CD4-positive, alpha-beta T cell treated with Interleukin-15 for 1 hour (primary cell): ENCODE data around the gene PLEKHM2.

Experiments used
- DNase-seq: peaks from one replicate; pipeline ENCODE4 v3.0.0-alpha.2; 2020

Gene PLEKHM2

GRCh38 chr1:15740924-15741850 is 57.1 kb downstream of the PLEKHM2 start:
- DNase-seq = peak; percentile 63

- no peak for DNase-seq
Observed at GRCh38 chr1:15742339-15742801, 58.2 kb downstream of the PLEKHM2 start, which contains the start of gene TMEM82. TSS of gene TMEM82 (plus strand) at chr1:15742499. CDS start at chr1:15742560, 61 bp downstream.

DNA sequence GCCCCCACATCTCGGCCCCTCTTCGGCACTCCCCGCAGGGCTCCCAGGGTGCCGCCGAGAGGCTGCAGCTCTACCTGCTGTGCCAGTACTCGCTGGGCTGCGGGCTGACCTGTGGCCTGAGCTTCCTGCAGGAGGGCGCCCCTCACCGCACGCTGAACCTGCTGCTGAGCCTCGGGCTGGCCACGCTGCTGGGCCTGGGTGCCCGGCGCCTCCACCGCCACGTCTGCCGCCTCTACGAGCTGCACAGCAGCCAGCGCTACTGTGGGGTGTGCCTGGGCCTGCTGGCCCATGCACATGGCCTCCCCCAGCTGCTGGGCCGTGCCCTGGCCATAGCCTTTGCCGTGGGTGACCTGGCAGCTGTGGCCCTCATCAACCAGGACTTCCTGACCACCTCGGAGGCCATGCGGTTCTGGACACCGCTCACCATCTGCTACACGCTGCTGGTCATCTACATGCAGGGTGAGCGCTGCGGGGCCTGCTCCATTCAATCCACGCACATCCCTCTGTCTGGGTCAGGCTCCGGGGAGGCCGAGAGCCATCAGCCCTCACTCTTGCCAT is 60.1 kb downstream of the PLEKHM2 start:
- DNase-seq = no peak

DNA sequence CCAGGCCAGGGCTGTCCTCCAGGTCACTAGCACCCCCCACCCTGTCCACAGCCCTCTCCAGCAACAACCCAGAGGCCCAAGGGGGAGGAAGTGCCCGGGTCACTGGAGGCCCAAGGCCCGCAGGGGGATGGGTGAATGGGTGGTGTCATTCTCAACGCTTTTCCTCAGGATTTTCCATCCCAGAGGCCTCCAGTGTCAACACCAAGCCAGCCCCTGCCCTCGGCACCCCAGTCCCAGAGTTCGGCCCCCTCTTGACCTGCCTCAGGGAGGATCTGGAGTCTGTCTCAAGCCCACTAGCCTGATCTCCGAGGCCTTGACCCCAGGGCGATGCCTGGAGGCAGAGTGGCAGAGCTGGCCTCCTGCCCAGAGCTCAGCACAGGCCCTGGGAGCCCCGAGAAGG is 63.3 kb downstream of the PLEKHM2 start:
- DNase-seq = no peak

DNA sequence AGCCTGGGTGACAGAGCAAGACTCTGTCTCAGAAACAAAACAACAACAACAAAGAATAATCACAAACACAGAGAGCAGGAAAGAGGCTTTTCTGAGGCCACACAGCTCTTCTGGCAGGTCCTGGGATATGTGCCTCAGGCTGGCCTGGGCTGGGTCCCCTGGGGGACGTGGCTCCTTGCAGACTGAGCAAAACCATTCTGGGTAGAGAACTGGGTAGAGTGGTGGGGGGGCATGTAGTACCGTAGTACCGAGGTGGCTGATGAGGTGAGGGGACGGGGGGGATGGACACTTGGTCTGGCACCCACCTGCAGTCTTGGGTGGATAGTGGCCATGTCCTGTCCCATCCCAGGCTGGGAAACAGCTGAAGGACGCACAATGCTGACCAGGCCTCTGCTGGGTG is 64.1 kb downstream of the PLEKHM2 start:
- DNase-seq = no peak

GRCh38 chr1:15748690-15749398 is 64.7 kb downstream of the PLEKHM2 start:
- DNase-seq = no peak

DNA sequence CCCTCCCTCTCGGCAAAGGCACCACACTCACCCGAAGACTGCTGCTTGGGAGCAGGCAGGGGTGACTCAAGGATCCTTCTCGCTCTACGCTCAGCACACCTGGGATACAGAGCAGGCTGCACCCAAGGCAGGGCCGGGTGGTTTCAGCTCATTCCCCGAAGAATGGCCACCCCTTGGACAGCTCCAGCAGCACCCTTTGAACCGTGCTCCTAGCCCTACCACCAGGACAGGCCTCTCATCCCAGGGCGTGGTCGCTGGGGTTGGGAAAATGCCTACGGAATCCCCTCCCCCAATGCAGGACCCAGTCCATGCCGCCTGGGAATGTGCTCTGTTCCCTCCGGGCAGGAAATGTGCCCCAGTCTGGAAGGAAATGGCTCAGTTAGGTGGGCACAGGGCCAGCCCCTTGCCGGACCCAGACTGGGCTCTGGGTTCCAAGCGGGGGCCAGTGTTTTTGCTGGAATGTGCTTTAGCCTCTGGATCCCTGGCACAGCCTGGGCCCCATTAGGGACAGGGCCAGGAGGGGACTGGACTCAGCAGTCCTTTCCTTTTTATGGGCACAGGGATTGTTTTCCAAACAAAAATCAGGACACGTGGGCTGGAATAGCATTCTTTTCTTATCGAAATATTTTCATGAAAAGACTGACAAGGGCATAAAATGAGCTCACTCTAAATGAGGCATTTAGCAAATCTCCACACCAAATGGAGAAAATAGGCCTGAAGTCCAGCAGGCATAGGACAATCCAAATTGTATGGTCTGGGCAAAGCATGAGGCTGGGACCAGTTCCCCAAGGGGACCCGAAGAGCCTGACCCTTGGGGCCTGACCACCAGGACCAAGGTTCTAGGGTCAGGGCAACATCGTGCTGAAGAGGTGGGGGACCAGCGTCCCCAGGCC is 65.5 kb downstream of the PLEKHM2 start:
- no peak for DNase-seq

- DNase-seq = no peak
Observed at GRCh38 chr1:15750924-15751323, 66.8 kb downstream of the PLEKHM2 start.

GRCh38 chr1:15751717-15752116 is 67.6 kb downstream of the PLEKHM2 start:
- DNase-seq = no peak

DNA sequence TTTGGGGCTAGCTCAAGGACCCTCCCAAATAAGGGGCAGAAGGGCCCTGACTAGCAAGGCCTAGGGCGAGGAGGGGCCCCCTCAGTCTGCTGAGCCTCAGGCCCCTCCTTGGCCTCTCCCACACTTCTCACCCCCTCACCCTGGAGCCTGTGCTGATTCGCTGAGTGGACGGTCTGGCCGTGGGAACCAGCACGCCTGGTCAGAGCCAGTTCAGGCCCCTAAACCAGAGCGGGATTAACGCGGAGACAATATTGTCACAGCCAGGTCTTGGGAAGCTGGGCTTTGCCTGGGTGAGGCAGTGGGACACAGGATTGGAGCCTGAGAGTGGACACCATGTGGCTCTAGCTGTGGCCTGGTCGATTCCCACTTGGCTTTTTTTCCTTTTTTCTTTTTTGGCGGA is 69.7 kb downstream of the PLEKHM2 start:
- DNase-seq = no peak

DNA sequence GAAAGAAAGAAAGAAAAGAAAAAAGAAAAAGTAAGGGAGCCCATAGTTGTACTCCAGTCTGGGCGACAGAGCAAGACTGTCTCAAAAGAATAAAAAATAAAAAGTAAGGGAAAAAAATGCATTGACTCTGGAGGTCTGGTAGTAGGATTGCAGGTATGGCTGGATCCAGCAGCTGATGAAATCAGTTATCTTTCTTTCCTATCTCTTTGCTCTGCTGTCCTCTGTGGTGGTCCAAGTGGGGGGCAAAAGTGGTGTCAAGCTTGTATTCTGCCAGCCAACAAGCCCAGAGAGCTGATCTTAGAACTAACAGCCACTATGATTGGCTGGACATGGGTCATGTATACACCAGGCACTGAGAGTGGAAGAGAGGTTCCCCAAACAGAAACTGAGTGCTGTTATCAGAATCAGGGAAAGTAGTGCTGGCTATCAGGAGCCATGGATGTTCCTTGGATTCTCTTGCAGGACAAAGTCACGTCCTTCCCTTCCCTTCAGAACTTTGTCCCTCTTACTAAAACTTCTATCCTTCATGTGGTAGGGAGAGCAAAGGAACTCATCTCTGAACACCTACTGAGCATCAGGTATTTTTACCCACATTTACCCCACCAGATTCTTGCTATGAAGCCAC is 71.0 kb downstream of the PLEKHM2 start:
- DNase-seq = no peak

DNA sequence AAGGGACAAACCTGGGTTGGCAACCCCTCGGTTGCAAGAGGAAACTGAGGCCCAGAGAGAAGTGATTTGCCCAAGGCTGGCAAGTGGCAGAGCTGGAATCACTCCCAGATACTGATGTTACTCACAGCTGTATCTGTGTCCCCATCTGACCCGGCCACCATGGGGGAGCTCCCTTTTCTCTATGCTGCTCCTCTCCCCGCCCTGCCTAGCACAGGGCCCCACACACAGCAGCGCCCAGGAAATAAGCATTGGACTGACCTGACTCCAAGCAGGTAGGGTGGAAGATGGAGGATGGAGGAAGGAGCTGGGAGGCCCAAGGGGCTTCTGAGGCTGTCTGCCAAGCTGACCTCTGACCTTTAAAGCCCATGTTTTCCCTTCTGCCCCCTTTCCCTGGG is 71.5 kb downstream of the PLEKHM2 start:
- DNase-seq = no peak

GRCh38 chr1:15756143-15757015 is 72.3 kb downstream of the PLEKHM2 start:
- DNase-seq = no peak

GRCh38 chr1:15757016-15757543 is 73.0 kb downstream of the PLEKHM2 start:
- no peak for DNase-seq

DNA sequence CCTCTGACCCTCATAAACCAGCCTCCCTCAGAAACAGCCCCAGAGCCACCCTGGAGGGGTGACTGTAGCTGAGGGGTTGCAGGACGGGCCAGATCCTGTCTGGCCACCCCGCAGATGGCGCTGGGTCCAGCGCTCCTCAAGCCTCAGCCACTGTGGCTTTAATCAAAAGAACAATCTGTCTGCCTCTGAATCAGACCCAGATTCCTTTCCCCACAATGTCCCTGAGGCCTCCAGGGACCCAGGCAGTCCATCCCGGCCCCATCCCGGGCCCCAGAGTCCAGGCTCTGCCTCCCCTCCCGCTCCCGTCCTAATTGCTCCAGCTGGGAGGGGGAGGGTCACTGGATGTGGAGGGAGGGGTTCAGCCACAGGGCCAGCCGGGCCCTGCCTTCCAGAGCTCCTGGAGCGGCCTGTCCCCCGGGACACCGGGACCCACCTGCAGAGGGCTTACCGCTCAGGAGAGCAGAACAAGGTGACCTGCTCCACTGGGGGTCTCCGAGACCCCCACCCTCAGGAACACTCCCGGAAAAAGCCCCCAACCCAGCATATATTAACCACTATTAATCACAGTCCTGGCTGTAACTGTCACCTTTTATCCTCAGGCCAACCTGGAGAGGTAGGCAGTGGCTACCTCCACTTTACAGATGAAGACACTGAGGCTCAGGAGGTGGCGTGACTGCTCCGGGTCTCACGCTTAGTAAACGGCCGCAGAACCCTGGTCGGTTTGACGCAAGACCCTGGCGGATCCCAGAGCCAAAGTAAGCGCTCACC is 73.6 kb downstream of the PLEKHM2 start:
- DNase-seq = no peak

- no peak for DNase-seq
Observed at GRCh38 chr1:15758343-15758931, 74.3 kb downstream of the PLEKHM2 start, which contains the start of gene FBLIM1. TSS of gene FBLIM1 (plus strand) at chr1:15758795. CDS start at chr1:15764984, 6,189 bp downstream.

DNA sequence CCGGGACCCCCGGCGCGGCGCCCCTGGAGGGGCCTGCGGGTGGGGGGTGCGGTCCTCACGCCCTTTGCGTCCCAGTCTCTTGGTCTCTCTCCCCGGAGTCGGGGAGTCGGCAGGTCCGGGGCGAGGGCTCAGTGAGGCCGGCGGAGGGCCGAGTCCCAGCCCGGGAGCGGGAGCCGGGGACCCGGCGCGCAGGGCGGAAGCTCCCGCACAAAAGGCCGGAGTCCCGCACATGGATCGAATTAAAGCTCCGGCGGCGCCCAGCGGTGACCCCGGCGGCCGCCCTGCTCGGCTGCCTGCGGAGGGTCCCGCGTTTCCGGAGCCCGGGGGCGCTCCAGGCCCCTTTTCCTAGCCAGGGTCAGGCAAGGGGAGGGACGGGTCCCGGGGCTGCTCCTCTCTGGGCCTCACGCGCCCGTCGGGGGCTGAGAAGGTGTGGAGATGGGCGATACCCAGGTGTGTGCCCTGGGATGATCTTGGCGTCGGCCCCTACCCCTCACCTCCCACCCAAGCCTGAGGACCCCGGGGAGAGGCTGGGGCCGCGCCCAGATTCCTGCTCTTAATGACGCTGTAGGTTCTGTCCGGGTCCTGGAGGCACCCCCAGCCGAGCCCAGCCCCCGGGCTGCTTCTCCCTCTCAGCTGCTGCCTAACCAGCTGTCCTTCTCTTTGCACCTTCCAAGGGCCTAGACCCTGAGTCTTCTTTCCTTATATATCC is 75.0 kb downstream of the PLEKHM2 start:
- DNase-seq = no peak

DNA sequence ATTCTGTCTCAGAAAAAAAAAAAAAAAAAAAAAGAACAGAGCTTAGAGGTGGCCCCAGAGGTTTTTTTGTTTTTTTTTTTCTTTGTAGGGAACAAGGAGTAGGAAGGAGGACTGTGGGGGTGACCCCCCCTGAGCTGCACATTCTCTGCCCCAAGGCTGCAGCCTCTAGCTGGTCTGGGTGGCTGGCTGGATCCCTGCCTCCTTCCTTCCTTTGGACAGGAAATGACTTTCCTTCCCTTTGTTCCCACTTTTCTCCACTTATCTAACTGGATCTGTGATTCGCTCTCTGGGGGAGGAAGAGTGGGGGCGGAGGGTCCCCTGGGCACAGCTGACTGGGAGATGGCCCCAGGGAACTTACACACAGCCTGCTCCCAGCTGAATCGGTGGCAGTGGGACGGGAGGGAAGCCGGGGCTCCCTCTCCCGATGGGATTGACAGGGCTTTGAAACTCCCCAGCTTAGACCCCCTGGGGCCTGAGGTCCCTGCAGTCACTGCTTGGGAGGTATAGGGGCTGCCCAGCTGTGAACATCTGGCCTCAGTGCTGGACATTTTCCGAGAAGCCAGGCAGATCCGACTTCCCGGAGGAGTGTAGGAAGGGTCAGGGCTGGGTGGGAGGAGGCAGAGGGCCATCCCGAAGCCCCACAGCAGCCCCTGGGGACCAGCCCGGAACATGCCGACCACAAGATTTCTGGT is 76.5 kb downstream of the PLEKHM2 start:
- DNase-seq = no peak
